Activated T-cell treated with anti-CD3 and anti-CD28 coated beads, Interleukin-2, amount 50 U/mL, for 72 hours (primary cell): ENCODE data around the gene WNT3. TPM values are rescaled to one million over a fixed set of nuclear protein-coding genes. Genes with fewer than 3 reads are reported as not detected.

Experiments
- ATAC-seq, 2 donors: fragments of 150-1000 bp; cut with Tn5 transposase; replicated peaks in 1 of 2; 2 replicates each; pipeline ENCODE4 v1.10.0; 2021; ENCODE audit warnings: moderate library complexity in 2 of 2, mild to moderate bottlenecking in 1 of 2
- DNase-seq, 2 donors: peaks; one replicate each; pipeline ENCODE4 v3.0.0; 2021 to 2022; ENCODE audit warnings: mixed read lengths in 1 of 2
- H3K27ac Mint-ChIP-seq: one replicate; pipeline ENCODE4 v1.8.0; 2022; ENCODE audit warnings: mild to moderate bottlenecking, moderate library complexity, mixed read lengths
- H3K27me3 Mint-ChIP-seq: one replicate; pipeline ENCODE4 v1.8.0; 2022; ENCODE audit warnings: low read depth, mixed read lengths
- H3K36me3 Mint-ChIP-seq, 2 donors: one replicate each; pipeline ENCODE4 v1.8.0; 2022; ENCODE audit warnings: mixed read lengths in 2 of 2, mild to moderate bottlenecking in 1 of 2; ENCODE audit not compliant: insufficient read depth in 2 of 2
- H3K4me1 Mint-ChIP-seq: one replicate; pipeline ENCODE4 v1.8.0; 2022; ENCODE audit warnings: low read depth, mixed read lengths
- H3K4me3 Mint-ChIP-seq, 2 donors: one replicate each; pipeline ENCODE4 v1.8.0; 2022; ENCODE audit warnings: mild to moderate bottlenecking in 2 of 2, mixed read lengths in 2 of 2, moderate library complexity in 2 of 2
- H3K9me3 Mint-ChIP-seq, 2 donors: one replicate each; pipeline ENCODE4 v1.8.0; 2022; ENCODE audit warnings: mixed read lengths in 2 of 2
- total RNA-seq, 2 donors: library from RNA; stranded (reverse); gene quantifications; one replicate each; pipeline ENCODE4 v1.2.3, GENCODE V29; 2022

Gene WNT3
- total RNA-seq, 2 donors from 2014 or later = 0.14 to 0.53 TPM

DNA sequence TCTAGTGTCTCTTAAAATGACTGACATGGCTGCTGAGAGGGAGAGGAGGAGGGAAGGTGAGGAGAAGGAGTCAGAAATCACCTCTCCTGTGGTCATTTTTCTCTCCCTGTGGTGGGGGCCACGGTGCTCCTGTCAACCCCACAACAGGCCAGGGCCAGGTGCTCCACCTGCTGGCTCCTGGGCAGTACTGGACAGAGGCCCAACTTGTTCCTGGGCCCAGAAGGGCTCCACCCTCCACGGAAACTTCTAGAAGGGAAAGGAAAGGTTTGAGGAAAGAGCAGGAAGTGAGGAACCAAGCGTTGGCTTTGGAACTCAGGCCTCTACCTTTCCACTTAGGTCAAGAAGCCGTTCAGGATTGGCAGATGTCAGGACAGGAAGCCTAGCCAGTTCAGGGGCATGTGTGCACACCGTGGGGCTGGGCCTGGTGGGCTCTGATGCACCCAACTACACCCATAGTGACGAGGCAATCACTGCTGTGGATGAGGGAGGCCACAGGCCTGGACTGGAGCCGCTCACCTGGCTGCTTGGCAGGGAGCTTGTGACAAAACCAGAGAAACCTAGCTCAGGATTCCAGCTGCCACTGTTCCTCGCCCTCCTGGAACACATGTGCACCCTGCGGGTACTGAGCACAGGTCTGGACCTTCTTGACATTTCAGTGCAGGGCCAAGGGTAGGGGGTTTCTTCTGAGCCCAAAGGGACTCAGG is 36.1 kb downstream of the WNT3 start:
- Mint-ChIP-seq H3K36me3 (no peaks in the 10 kb centered on the region), H3K27ac (no peak overlapping the region), H3K4me1 (no peaks in the 10 kb centered on the region), H3K9me3 (no peaks in the 10 kb centered on the region), H3K27me3 (no peaks in the 10 kb centered on the region), H3K4me3 (no peak overlapping the region)
- ATAC-seq (peak; percentile 69 to 77), DNase-seq (peak; percentile 42 to 50)

DNA sequence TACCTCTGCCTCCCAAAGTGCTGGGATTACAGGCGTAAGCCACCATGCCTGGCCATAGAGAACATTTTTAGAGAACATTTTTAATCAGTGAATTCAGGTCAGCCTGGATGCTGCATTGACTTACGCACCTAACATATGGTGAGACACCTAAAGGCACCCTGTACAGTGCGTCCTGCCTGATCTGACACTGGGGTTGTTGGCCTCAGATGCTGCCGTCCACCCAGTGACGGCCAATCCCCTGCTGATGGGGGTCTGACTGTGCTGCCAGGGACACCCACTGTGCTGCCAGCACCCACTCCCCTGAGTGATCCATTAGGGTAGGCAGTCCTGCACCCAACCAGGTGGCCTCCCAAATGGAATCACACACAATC is 38.5 kb downstream of the WNT3 start:
- DNase-seq (no peak), ATAC-seq (no peak)
- H3K4me1 Mint-ChIP-seq = no peaks in the 10 kb centered on the region
- no peak overlapping the region for H3K27ac Mint-ChIP-seq
- H3K4me3 Mint-ChIP-seq = no peak overlapping the region
- H3K36me3 Mint-ChIP-seq = no peaks in the 10 kb centered on the region
- H3K27me3 Mint-ChIP-seq = peaks cover 8% of the 10 kb centered on the region
- H3K9me3 Mint-ChIP-seq = no peaks in the 10 kb centered on the region

DNA sequence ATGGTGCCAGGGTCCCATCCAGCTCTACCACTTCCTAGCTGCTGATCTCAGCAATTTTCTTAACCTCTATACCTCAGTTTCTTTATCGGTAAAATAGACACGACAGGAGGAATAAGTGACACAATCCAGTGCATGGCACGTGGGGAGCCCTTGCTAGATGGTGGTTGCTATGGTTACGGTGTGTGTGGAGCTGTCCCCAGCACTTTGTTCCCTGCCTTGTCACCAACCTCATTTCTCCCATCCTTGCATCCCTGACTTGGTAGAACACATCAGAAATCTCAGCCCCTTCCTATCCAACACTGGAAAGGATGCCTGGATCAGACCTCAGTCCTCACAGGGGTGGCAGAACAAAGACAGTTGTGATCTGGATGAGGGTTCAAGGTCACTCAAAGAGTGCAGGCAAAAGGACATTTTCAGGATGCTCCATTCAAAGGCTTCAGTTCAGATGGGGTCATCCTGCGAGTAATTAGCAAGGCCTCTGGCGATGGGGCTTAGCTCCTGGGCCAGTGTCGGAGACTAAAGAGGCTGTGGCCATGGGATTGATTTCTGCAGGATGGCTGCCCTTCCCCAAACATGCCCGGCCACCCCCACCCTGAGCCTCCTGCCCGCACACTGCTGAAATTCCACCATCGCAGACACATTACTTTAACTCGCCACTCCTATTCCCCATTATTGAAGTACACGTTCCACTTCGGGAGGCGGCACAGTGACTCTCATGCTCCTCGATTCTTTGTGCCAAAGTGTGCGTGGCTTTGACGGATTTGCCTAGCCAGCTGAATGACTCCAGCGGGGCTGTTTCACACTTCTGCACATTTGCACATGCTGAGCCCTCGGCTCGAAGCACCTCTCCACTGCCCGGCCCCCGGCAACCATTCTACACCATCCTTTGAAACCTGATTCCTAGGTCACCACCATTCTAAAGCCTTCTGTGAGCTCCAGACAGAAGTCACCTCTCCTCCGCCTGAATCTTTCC is 40.3 kb downstream of the WNT3 start:
- ATAC-seq (no peak), DNase-seq (no peak)
- no peaks in the 10 kb centered on the region for H3K9me3 Mint-ChIP-seq
- H3K27ac Mint-ChIP-seq = no peak overlapping the region
- H3K36me3 Mint-ChIP-seq = no peaks in the 10 kb centered on the region
- H3K4me1 Mint-ChIP-seq = no peaks in the 10 kb centered on the region
- no peak overlapping the region for H3K4me3 Mint-ChIP-seq
- H3K27me3 Mint-ChIP-seq = peaks cover 8% of the 10 kb centered on the region

DNA sequence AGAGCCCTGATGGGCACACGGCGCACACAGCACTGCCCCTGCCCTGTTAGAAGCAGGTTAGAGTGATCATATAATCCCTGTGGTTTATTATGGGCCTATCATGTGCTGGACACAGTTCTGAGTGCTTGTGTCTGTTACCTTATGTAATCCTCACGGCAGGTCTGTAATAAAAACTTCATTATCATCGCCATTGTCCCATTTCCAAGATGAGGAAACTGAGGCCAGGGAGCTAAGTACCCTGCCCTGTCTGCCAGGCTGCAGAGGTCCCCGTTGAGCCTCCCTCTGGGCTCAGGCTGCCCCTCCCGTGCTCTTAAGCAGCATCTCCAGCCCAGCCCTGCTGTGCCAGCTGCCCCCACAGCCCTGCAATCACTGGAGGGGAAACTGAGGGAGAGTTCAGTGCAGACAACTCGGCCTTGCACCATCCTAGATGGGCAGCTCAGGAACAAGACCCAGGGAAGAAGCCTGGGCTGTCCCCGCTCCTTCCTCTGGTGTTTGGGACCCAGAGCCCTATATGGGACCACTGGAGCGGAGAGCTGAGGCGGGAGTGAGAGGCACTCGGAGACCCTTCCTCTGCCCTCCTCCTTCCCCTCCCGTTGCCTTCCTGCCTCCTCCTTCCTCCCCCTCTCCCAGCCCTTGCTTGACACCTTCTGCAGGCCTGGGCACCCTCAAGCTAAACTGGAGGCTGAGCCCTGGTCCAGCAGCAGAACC is 42.0 kb downstream of the WNT3 start:
- no peak overlapping the region for H3K27ac Mint-ChIP-seq
- ATAC-seq (no peak), DNase-seq (no peak)
- no peak overlapping the region for H3K4me3 Mint-ChIP-seq
- H3K36me3 Mint-ChIP-seq = no peaks in the 10 kb centered on the region
- H3K9me3 Mint-ChIP-seq = no peaks in the 10 kb centered on the region
- no peaks in the 10 kb centered on the region for H3K4me1 Mint-ChIP-seq
- H3K27me3 Mint-ChIP-seq = peaks cover 20% of the 10 kb centered on the region

GRCh38 chr17:46774108-46774737 is 44.3 kb downstream of the WNT3 start:
- Mint-ChIP-seq H3K36me3 (no peaks in the 10 kb centered on the region), H3K4me3 (no peak overlapping the region), H3K27me3 (peaks cover 32% of the 10 kb centered on the region), H3K27ac (no peak overlapping the region), H3K4me1 (no peaks in the 10 kb centered on the region), H3K9me3 (no peaks in the 10 kb centered on the region)
- DNase-seq (no peak), ATAC-seq (no peak)

- no peaks in the 10 kb centered on the region for H3K36me3 Mint-ChIP-seq
- no peak for DNase-seq
- no peak for ATAC-seq
- H3K27ac Mint-ChIP-seq = no peak overlapping the region
- peaks cover 37% of the 10 kb centered on the region for H3K27me3 Mint-ChIP-seq
- no peaks in the 10 kb centered on the region for H3K9me3 Mint-ChIP-seq
- no peaks in the 10 kb centered on the region for H3K4me1 Mint-ChIP-seq
- no peak overlapping the region for H3K4me3 Mint-ChIP-seq
Measured at GRCh38 chr17:46773676-46774075, 44.8 kb downstream of the WNT3 start.

DNA sequence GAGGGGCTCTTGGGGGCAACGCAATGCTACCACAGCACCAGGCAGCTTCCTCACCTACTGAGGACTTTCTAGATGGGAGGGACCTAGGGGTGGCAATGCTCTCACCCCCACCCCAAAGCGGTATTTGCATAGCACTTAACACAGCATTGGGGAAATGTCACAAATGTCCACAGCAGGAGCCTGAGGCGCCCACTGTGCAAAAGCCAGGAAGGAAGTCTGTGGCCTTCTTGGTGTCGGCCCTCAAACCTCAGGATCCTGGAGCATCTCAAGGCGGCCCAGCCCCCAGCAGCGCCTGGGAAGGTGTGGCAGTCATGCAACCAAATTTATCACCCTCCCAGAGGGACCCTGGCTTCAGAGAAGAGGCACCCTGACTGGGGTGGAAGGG is 45.3 kb downstream of the WNT3 start:
- no peak for ATAC-seq
- Mint-ChIP-seq H3K4me3 (no peak overlapping the region), H3K9me3 (no peaks in the 10 kb centered on the region)

DNA sequence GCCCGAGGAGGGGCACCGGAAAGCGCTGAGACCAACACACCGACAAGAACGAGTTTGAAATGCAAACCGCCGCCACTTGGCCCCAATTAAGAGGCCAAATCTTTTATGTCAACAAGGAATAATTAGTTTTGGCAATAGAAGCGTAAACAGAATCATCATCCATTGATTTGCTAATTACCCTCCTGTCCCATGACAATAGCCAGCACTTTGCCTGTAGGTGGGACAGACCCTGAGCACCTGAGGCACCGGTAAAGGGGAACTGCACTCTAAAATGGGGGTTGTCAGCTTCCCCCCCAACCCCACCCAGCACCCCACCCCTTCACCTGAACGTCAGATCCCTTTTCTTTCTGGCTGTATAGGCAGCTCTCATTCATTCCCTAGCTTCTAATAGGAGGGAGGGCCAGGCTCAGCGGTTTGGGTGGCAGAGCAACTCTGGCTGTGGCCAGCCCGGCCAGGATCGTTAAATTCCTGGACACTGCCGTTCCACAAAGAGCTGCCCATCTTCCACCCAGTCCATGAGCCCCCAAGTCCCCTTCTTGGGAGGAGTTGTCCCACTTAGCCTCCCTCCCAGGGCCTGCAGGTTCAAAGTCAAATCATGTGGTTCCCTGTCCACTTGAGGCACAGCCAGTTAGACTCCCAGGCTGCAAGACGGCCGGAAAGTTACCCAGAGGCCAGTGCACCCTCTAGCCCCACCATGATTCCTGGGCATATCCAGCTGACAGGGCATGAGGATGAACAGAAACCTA is 45.8 kb downstream of the WNT3 start:
- H3K27me3 Mint-ChIP-seq = peaks cover 37% of the 10 kb centered on the region
- H3K4me1 Mint-ChIP-seq = no peaks in the 10 kb centered on the region
- H3K36me3 Mint-ChIP-seq = no peaks in the 10 kb centered on the region
- ATAC-seq (no peak), DNase-seq (no peak)
- H3K9me3 Mint-ChIP-seq = no peaks in the 10 kb centered on the region
- no peak overlapping the region for H3K27ac Mint-ChIP-seq
- H3K4me3 Mint-ChIP-seq = peak overlapping the region; percentile 60 to 78

More for the DNA sequence above, 45.3 kb downstream of the WNT3 start:
- peaks cover 37% of the 10 kb centered on the region for H3K27me3 Mint-ChIP-seq
- DNase-seq = no peak
- H3K27ac Mint-ChIP-seq = no peak overlapping the region
- no peaks in the 10 kb centered on the region for H3K36me3 Mint-ChIP-seq
- no peaks in the 10 kb centered on the region for H3K4me1 Mint-ChIP-seq

DNA sequence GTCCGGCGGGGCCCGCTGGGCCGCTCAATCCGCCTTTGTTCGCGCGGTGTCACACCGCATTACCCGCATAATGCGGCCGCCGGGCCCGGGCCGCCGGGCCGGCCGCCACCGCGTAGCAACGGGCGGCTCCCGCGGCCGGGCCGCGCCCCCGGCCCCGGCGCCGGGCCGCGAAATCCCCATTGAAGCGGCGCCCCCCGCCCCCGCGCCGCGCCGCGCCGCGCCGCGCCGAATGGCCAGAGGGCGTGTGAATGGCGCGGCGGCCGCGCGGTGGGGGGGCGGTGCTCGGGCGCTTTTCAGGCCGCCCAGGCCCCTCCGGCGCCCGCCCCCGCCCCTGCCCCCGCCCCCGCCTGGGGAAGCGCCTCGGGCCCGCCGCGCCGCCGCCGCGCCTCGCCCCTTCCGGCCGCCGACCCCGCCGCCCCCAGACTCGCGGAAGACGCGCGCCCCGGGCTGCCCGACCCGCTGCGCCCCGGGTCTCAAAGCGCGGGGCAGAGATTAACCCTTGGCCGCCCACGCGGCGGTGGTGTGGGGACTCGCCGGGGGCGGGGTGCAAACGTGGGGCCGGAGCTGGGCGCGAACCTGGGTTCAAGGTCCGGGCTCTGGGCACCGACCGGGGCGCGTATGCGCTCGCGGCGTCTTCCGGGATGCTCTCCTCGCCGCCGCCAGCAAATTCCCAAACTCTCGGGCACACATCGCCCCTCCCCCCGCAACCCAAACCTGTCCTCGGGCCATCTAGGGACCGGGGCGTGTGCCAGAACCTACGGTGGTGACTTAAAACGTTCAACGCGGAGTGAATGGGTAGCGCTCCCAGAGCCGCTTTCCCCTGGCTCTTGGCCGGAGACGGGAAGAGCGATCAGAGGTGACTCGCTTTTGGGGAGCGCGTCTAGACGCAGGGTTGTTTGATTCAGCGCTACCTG is 46.7 kb downstream of the WNT3 start:
- DNase-seq = peak; percentile 38 to 55
- Mint-ChIP-seq H3K4me1 (no peaks in the 10 kb centered on the region), H3K4me3 (peak overlapping the region; percentile 60 to 78), H3K27me3 (peaks cover 32% of the 10 kb centered on the region), H3K9me3 (no peaks in the 10 kb centered on the region), H3K36me3 (no peaks in the 10 kb centered on the region), H3K27ac (no peak overlapping the region)
- peak; percentile 48 to 55 for ATAC-seq

DNA sequence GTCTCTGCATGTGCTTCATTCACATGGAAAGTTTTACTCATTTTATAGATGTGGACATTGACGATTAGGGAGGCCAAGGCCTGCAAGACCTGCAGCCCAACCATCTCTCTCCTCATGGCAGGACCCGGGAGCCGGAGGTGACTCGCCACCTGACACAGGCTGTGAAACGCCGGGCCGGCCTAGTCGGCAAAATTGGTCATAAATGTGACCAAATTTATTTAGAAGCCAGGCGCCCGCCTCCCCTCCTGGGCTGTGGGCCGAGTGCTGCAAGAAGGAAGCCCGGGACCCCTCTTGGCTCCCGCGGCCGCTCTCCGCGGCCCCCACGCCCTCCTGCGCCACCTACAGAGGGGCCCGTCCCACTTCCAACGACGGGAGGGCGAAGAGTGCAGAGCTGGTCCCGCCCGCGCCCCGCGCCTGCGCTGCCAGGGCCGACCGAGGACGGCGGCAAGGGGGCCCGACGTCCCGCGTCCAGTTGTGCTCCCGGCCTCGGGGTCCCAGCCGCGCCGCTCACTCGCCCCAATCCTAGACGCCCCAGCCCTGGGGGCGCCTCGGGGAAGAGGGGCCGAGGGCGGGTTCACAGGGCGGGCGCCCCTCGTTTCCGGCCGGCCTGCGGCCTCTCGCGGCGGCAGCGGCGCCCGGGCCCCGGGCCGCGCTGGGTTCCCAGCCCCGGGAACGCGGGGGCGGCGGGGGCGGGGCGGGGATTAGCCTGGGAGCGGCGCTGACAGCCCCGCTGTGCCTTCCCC is 47.5 kb downstream of the WNT3 start:
- H3K27me3 Mint-ChIP-seq = peaks cover 29% of the 10 kb centered on the region
- no peaks in the 10 kb centered on the region for H3K36me3 Mint-ChIP-seq
- DNase-seq = peak; percentile 51 to 52
- ATAC-seq = peak; percentile 66 to 67
- no peak overlapping the region for H3K27ac Mint-ChIP-seq
- H3K4me1 Mint-ChIP-seq = no peaks in the 10 kb centered on the region
- H3K4me3 Mint-ChIP-seq = peak overlapping the region; percentile 78 to 79
- H3K9me3 Mint-ChIP-seq = no peaks in the 10 kb centered on the region

DNA sequence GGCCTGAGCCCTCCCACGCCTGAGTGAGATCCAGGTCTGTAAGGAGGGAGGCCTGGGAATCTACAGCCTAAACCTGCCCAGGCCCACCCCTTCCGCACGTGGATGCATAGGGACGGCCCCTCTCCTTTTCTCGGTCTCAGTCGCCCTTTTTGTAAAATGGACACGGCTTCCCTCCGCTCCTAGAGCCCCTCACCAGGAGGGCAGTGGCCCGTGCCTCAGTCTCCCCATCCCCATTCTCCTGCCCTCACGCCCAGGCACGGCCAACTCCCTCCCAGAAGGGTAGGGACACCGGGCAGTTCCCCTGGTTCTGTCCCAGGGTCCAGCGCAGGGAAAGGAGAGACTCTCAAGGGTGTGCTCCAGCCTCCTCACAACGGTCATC is 48.1 kb downstream of the WNT3 start:
- no peak for DNase-seq
- H3K4me3 Mint-ChIP-seq = peak overlapping the region; percentile 78 to 79
- H3K27ac Mint-ChIP-seq = no peak overlapping the region
- H3K27me3 Mint-ChIP-seq = peaks cover 29% of the 10 kb centered on the region
- no peaks in the 10 kb centered on the region for H3K4me1 Mint-ChIP-seq
- ATAC-seq = no peak
- H3K9me3 Mint-ChIP-seq = no peaks in the 10 kb centered on the region
- no peaks in the 10 kb centered on the region for H3K36me3 Mint-ChIP-seq
